ENCODE data around the gene POLR3E.

The POLR3E gene

DNA sequence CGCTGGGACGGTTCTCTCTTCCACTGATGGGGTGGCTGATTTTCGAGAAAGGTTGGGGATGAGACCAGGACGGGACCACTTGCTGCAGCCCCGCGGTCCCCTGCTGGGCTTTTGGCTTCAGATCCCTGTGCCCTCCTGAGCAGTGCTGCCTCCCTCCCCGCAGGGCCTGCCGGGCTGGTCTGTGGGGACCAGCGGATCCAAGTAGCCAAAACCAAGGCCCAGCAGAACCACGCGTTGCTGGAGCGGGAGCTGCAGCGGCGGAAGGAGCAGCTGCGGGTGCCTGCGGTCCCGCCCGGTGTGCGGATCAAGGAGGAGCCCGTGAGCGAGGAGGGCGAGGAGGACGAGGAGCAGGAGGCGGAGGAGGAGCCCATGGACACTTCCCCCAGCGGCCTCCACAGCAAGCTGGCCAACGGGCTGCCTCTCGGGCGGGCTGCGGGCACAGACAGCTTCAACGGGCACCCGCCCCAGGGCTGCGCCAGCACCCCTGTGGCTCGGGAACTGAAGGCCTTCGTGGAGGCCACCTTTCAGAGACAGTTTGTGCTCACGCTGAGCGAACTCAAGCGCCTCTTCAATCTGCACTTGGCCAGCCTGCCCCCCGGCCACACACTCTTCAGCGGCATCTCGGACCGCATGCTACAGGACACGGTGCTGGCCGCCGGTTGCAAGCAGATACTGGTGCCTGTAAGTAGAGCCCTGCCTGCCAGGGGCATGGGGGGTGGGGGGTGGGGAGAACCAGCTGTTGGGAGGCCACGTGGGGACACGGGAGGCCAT lies 28.6 kb downstream of the POLR3E start:
- H3K4me3 ChIP-seq (replicated peaks in 1 of 2; ENCODE audit: low read depth in 2 of 2, low read length in 2 of 2): no peak overlapping the region
- no peak for DNase-seq (ENCODE audit: low read depth in 2 of 2)
- TF ChIP-seq, protein P1, sequence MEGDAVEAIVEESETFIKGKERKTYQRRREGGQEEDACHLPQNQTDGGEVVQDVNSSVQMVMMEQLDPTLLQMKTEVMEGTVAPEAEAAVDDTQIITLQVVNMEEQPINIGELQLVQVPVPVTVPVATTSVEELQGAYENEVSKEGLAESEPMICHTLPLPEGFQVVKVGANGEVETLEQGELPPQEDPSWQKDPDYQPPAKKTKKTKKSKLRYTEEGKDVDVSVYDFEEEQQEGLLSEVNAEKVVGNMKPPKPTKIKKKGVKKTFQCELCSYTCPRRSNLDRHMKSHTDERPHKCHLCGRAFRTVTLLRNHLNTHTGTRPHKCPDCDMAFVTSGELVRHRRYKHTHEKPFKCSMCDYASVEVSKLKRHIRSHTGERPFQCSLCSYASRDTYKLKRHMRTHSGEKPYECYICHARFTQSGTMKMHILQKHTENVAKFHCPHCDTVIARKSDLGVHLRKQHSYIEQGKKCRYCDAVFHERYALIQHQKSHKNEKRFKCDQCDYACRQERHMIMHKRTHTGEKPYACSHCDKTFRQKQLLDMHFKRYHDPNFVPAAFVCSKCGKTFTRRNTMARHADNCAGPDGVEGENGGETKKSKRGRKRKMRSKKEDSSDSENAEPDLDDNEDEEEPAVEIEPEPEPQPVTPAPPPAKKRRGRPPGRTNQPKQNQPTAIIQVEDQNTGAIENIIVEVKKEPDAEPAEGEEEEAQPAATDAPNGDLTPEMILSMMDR (IDR thresholded peaks at IDR 0.05; ENCODE audit: low read depth, low read length): no peak

DNA sequence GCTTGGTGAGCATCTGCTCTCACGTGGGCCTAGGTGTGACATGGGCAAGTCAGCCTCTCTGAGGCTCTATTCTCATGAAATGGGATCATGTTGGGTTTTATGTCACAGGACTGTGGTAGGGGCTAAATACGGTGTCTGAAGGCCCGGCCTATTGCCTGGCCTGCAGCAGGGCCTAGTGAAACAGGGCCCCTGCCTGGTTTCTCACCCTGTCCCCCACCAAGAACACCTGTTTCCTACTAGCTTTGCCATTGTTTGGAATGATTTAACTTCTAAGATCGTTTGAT lies 29.1 kb downstream of the POLR3E start:
- H3K4me3 ChIP-seq (replicated peaks in 1 of 2; ENCODE audit: low read depth in 2 of 2, low read length in 2 of 2): no peak overlapping the region
- TF ChIP-seq, protein P1 (IDR thresholded peaks at IDR 0.05; ENCODE audit: low read depth, low read length): no peak
- DNase-seq (ENCODE audit: low read depth in 2 of 2): no peak

DNA sequence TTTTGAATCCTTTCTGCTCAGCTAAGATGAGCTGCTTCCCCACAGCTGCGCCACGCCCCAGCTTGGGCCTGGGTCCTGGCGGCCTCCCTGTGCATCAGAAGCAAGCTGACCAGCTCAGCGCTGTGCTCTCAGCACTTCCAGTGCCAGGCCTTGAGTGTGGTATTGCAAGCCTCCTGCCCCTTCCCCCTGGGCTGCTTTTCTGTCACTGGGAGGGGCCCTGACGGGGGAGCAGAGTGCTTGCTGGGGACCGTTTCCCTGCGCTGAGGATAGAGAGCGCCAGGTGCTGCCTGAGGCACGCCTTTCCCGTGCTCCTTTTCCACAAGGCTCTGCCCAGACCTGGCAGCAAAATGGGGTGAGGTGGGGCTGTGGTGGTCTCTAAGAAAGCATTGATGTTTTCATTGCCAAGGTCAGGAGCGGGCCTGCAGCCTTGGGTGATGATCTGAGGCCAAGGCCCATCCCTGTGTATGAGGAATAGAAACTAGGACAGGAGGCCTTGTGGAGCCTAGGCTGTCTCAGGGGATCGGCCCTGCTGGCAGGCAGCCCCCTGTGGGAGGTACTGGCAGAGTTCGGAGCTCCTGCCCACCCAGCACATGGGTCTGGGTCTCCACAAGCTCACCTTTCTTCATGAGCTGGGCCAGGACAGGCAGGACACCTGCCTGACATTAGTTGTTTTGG lies 29.7 kb downstream of the POLR3E start:
- TF ChIP-seq, protein P1 (IDR thresholded peaks at IDR 0.05; ENCODE audit: low read depth, low read length): no peak
- no peak for DNase-seq (ENCODE audit: low read depth in 2 of 2)
- no peak overlapping the region for H3K4me3 ChIP-seq (replicated peaks in 1 of 2; ENCODE audit: low read depth in 2 of 2, low read length in 2 of 2)

DNA sequence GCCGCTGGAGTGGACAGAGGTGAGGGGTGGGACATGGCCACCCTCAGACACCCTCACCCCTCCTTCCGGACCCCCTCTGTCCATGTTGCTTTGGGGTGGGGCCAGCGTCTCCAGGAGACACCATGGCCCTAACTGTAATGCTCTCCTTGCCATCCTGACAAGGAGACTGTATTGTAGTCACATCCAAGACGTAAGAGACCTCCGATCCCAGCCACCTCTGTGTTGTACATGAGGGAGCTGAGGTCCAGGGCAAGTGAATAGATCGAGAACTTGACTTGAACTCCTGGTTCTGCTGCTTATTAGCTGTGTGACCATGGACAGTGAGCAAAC lies 30.2 kb downstream of the POLR3E start:
- TF ChIP-seq, protein P1 (IDR thresholded peaks at IDR 0.05; ENCODE audit: low read depth, low read length): no peak
- DNase-seq (ENCODE audit: low read depth in 2 of 2): no peak
- no peak overlapping the region for H3K4me3 ChIP-seq (replicated peaks in 1 of 2; ENCODE audit: low read depth in 2 of 2, low read length in 2 of 2)

DNA sequence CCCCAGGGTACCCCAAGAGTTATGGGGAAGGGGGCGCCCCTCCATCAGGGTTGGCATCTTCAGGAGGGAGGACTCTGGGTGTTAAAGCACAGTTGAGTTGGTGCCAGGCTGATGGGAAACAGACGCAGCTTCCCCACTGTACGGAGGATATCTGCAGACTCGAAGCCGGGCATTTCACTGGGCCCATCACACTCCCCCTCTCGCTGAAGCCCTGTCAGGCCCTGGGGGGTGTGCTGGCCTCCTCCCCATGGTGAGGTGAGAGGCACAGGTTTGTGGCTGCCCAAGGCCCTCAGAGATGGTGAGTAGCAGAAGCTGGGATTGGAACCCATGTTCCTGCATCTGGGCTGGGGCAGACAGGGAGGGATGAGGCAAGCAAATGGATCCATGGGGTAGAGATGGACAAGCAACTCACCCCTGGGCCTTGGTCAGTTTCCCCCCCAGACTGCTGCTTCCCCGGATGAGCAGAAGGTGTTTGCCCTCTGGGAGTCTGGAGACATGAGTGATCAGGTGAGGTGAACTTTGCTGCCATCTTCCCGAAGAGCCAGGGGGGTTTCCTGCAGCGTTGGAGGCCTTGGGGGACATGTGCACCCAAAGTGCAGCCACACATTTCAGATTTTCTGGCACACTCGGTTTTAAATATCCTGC lies 31.0 kb downstream of the POLR3E start:
- TF ChIP-seq, protein P1 (IDR thresholded peaks at IDR 0.05; ENCODE audit: low read depth, low read length): no peak

DNA sequence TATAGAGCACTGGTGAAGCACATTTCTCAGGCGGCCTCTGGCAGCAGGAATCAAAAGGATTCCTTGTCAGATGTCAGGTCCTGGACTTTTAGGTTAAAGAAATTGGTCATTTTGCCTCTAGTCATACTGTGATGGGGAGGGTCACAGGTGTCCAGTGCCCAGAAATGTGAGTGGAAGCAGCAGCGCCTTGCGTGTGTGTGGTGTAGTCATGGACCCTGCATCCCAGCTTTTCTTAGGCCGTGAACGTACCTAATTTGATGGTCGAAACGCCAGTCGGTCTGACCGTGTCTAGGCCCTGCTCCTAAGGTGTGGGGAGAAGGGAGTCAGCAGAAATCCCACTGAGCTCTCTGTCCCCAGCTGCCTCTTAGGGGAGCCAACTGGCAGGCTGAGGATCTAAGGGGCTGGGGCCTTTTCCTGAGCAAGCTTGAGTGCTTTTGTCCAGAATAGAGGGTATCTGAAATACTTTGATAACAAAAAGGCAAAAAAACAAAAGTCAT lies 32.0 kb downstream of the POLR3E start:
- DNase-seq (ENCODE audit: low read depth in 2 of 2): no peak
- TF ChIP-seq, protein P1 (IDR thresholded peaks at IDR 0.05; ENCODE audit: low read depth, low read length): no peak
- H3K4me3 ChIP-seq (replicated peaks in 1 of 2; ENCODE audit: low read depth in 2 of 2, low read length in 2 of 2): no peak overlapping the region

More for the DNA sequence above, 31.0 kb downstream of the POLR3E start:
- no peak overlapping the region for H3K4me3 ChIP-seq (replicated peaks in 1 of 2; ENCODE audit: low read depth in 2 of 2, low read length in 2 of 2)
- no peak for DNase-seq (ENCODE audit: low read depth in 2 of 2)

All from cardiac fibroblast (primary cell).